H1 (cell line): ENCODE data around the gene DNAAF3. TPM values are rescaled to one million over a fixed set of nuclear protein-coding genes. Genes with fewer than 3 reads are reported as not detected.

Experiments used
- BRCA1 ChIP-seq: IDR thresholded peaks from 2 replicates; pipeline ENCODE4 v1.6.1; 2012; ENCODE audit warnings: low read depth, low read length, improper control_type of control experiment
- CHD7 ChIP-seq: fragments of 300-600 bp; sonication (generic); IDR thresholded peaks from 2 replicates; pipeline ENCODE4 v1.7.1; 2012; ENCODE audit warnings: low read length, moderate library complexity, mild to moderate bottlenecking, inconsistent platforms; ENCODE audit not compliant: insufficient replicate concordance
- YY1 ChIP-seq: IDR thresholded peaks from 2 replicates; pipeline ENCODE4 v1.6.1; 2011; ENCODE audit warnings: low read depth, mild to moderate bottlenecking, low read length
- polyA plus RNA-seq, 7 experiments: library from polyadenylated mRNA; depleted of rRNA in 3 of 7; stranded (reverse) in 5 of 7; unstranded in 2 of 7; fragments of >200 nt in 5 of 7; fragments of 200-250 nt in 2 of 7; gene quantifications; 1 replicate in 5 of 7; 2 replicates in 1 of 7; 4 replicates in 1 of 7; pipeline versions ENCODE4 v1.2.1 to v1.2.3, GENCODE V29; 2011 to 2013; ENCODE audit warnings: missing spikeins in 2 of 7, mixed read lengths in 2 of 7
- total RNA-seq: library from RNA; stranded (reverse); fragmentation: NEBNext Ultra II Directional; extraction: Animal tissue kit (Norgen Biotek cat#: 25700); gene quantifications from 2 replicates; pipeline ENCODE4 v1.2.1, GENCODE V29; 2021

Gene DNAAF3
- total and polyA plus RNA-seq, 2 of the 8 experiments (the other 6 are each of a cell fraction or from before 2014, with no cell fraction given): 5.4 to 8.0 TPM

GRCh38 chr19:55181740-55182139 lies 15.3 kb upstream of the DNAAF3 start (continued):
- no peak for TF ChIP-seq CHD7
- no peak for TF ChIP-seq YY1
- no peak for TF ChIP-seq BRCA1
